ENCODE data around the gene UGT1A9. TPM values are rescaled to one million over a fixed set of nuclear protein-coding genes. Genes with fewer than 3 reads are reported as not detected.

The UGT1A9 gene
- polyA plus RNA-seq, 1 experiment = not detected

DNA sequence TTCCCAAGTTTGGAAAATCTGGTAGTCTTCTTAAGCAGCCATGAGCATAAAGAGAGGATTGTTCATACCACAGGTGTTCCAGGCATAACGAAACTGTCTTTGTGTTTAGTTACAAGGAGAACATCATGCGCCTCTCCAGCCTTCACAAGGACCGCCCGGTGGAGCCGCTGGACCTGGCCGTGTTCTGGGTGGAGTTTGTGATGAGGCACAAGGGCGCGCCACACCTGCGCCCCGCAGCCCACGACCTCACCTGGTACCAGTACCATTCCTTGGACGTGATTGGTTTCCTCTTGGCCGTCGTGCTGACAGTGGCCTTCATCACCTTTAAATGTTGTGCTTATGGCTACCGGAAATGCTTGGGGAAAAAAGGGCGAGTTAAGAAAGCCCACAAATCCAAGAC, 100.5 kb downstream of the UGT1A9 start:
- Histone ChIP-seq H3K27me3 (ENCODE audit: control insufficient read depth, insufficient read depth, low read length) (no peaks in the 10 kb centered on the region), H3K27ac (ENCODE audit: low read depth, low read length) (no peak overlapping the region), H3K9me3 (ENCODE audit: control insufficient read depth, insufficient read depth, low read length) (peaks cover 8% of the 10 kb centered on the region), H3K4me3 (ENCODE audit: low read depth, low read length) (no peak overlapping the region)
- CTCF ChIA-PET = no interaction called here
- POLR2A ChIA-PET = no interaction called here
- no peak for DNase-seq (ENCODE audit: low read depth, low spot score)
- TF ChIP-seq, protein P1, sequence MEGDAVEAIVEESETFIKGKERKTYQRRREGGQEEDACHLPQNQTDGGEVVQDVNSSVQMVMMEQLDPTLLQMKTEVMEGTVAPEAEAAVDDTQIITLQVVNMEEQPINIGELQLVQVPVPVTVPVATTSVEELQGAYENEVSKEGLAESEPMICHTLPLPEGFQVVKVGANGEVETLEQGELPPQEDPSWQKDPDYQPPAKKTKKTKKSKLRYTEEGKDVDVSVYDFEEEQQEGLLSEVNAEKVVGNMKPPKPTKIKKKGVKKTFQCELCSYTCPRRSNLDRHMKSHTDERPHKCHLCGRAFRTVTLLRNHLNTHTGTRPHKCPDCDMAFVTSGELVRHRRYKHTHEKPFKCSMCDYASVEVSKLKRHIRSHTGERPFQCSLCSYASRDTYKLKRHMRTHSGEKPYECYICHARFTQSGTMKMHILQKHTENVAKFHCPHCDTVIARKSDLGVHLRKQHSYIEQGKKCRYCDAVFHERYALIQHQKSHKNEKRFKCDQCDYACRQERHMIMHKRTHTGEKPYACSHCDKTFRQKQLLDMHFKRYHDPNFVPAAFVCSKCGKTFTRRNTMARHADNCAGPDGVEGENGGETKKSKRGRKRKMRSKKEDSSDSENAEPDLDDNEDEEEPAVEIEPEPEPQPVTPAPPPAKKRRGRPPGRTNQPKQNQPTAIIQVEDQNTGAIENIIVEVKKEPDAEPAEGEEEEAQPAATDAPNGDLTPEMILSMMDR (IDR thresholded peaks at IDR 0.05; ENCODE audit: low read depth, low read length) = no peak

GRCh38 chr2:233772583-233772982, 100.9 kb downstream of the UGT1A9 start:
- CTCF ChIA-PET = no interaction called here
- TF ChIP-seq, protein P1 (IDR thresholded peaks at IDR 0.05; ENCODE audit: low read depth, low read length) = no peak
- POLR2A ChIA-PET = no interaction called here
- Histone ChIP-seq H3K27ac (ENCODE audit: low read depth, low read length) (no peak overlapping the region), H3K4me3 (ENCODE audit: low read depth, low read length) (no peak overlapping the region), H3K27me3 (ENCODE audit: control insufficient read depth, insufficient read depth, low read length) (no peaks in the 10 kb centered on the region), H3K9me3 (ENCODE audit: control insufficient read depth, insufficient read depth, low read length) (peaks cover 8% of the 10 kb centered on the region)
- no peak for DNase-seq (ENCODE audit: low read depth, low spot score)

GRCh38 chr2:233773854-233774253, 102.2 kb downstream of the UGT1A9 start:
- Histone ChIP-seq H3K9me3 (ENCODE audit: control insufficient read depth, insufficient read depth, low read length) (peaks cover 8% of the 10 kb centered on the region), H3K27me3 (ENCODE audit: control insufficient read depth, insufficient read depth, low read length) (no peaks in the 10 kb centered on the region), H3K27ac (ENCODE audit: low read depth, low read length) (no peak overlapping the region), H3K4me3 (ENCODE audit: low read depth, low read length) (no peak overlapping the region)
- no peak for DNase-seq (ENCODE audit: low read depth, low spot score)
- TF ChIP-seq, protein P1 (IDR thresholded peaks at IDR 0.05; ENCODE audit: low read depth, low read length) = no peak
- ChIA-PET POLR2A (no interaction called here), CTCF (no interaction called here)

DNA sequence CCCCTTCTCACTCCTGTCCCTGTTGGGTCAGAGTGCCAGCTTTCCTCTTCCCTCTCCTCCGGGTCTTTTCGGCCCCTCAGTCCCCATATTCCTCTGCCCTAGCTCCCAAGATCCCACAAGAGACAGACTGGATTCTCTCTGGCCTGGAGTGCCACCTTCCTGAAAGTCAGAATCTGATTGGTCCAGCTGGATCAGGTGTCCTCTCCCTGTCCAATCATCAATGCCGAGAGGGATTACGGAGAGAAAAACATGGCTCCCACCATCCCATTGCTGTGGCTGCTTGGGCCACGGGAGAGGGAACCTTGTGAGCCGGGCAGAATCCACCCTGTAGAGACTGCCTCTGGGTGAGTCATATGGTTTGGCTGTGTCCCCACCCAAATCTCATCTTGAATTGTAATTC, 103.7 kb downstream of the UGT1A9 start:
- Histone ChIP-seq H3K9me3 (ENCODE audit: control insufficient read depth, insufficient read depth, low read length) (peaks cover 8% of the 10 kb centered on the region), H3K4me3 (ENCODE audit: low read depth, low read length) (no peak overlapping the region), H3K27me3 (ENCODE audit: control insufficient read depth, insufficient read depth, low read length) (no peaks in the 10 kb centered on the region), H3K27ac (ENCODE audit: low read depth, low read length) (no peak overlapping the region)
- no peak for DNase-seq (ENCODE audit: low read depth, low spot score)
- TF ChIP-seq, protein P1 (IDR thresholded peaks at IDR 0.05; ENCODE audit: low read depth, low read length) = no peak
- POLR2A ChIA-PET = no interaction called here
- CTCF ChIA-PET = interaction anchor here (0.6 kb wide), 1 partner anchor 49 kb away, joined by 4 read pairs; no protein-coding TSS in a partner anchor

GRCh38 chr2:233778030-233778429, 106.3 kb downstream of the UGT1A9 start, which contains the start of gene MROH2A:
Gene MROH2A (plus strand): TSS chr2:233778330. CDS start chr2:233779359, 1,029 bp downstream.
- H3K27ac ChIP-seq (ENCODE audit: low read depth, low read length) = no peak within 1 kb of the TSS
- TF ChIP-seq, protein P1 (IDR thresholded peaks at IDR 0.05; ENCODE audit: low read depth, low read length) = no peak
- no peak within 1 kb of the TSS for H3K4me3 ChIP-seq (ENCODE audit: low read depth, low read length)
- ChIA-PET CTCF (no interaction called here), POLR2A (no interaction called here)
- H3K27me3 ChIP-seq (ENCODE audit: control insufficient read depth, insufficient read depth, low read length) = peaks cover 2% of the 10 kb centered on the region
- H3K9me3 ChIP-seq (ENCODE audit: control insufficient read depth, insufficient read depth, low read length) = peaks cover 8% of the 10 kb centered on the region
- no peak for DNase-seq (ENCODE audit: low read depth, low spot score)

Measured in AG04450 (cell line).